Spleen (tissue), 11 donors: Measurements from ENCODE around the gene IDE. TPM values are rescaled to one million over a fixed set of nuclear protein-coding genes. Genes with fewer than 3 reads are reported as not detected.

Experiments
- DNase-seq: peaks from one replicate; pipeline ENCODE4 v3.0.0-alpha.2; 2020
- H3K27ac ChIP-seq, 8 donors: fragments of 200-600 bp; sonication (generic) in 7 of 8; 1 replicate in 4 of 8; 2 replicates in 4 of 8; pipeline versions ENCODE4 v1.5.0 to v1.8.0; 2016 to 2021; ENCODE audit warnings: inconsistent platforms in 4 of 8, mild to moderate bottlenecking in 4 of 8, moderate library complexity in 1 of 8
- H3K27me3 ChIP-seq, 7 donors: fragments of 200-600 bp; sonication (generic) in 6 of 7; replicated peaks in 1 of 7; 1 replicate in 4 of 7; 2 replicates in 3 of 7; pipeline versions ENCODE4 v1.5.0 to v1.8.0; 2016 to 2021; ENCODE audit warnings: inconsistent platforms in 3 of 7, mild to moderate bottlenecking in 1 of 7
- H3K36me3 ChIP-seq, 6 donors: fragments of 200-600 bp; sonication (generic) in 5 of 6; 1 replicate in 4 of 6; 2 replicates in 2 of 6; pipeline versions ENCODE4 v1.5.0 to v1.8.0; 2016 to 2021; ENCODE audit warnings: inconsistent platforms in 2 of 6
- H3K4me1 ChIP-seq, 6 donors: fragments of 200-600 bp; sonication (generic) in 5 of 6; 1 replicate in 3 of 6; 2 replicates in 3 of 6; pipeline versions ENCODE4 v1.5.0 to v1.8.0; 2016 to 2021; ENCODE audit warnings: inconsistent platforms in 3 of 6
- H3K4me3 ChIP-seq, 8 donors: fragments of 200-600 bp; sonication (generic) in 7 of 8; 1 replicate in 4 of 8; 2 replicates in 4 of 8; pipeline versions ENCODE4 v1.5.0 to v1.8.0; 2016 to 2021; ENCODE audit warnings: inconsistent platforms in 4 of 8, mild to moderate bottlenecking in 4 of 8, moderate library complexity in 2 of 8
- H3K9me3 ChIP-seq, 8 donors: fragments of 200-600 bp; sonication (generic) in 7 of 8; 1 replicate in 4 of 8; 2 replicates in 4 of 8; pipeline versions ENCODE4 v1.5.0 to v1.8.0; 2016 to 2021; ENCODE audit warnings: inconsistent platforms in 4 of 8
- POLR2A ChIP-seq, 3 donors: fragments of 450-650 bp; IDR thresholded peaks; one replicate each; pipeline ENCODE4 v1.5.1; 2017; ENCODE audit warnings: antibody characterized with exemption in 3 of 3, mild to moderate bottlenecking in 1 of 3
- POLR2AphosphoS5 ChIP-seq, 3 donors: sonication (generic); formaldehyde crosslinking; IDR thresholded peaks; one replicate each; pipeline ENCODE4 v1.5.1; 2017; ENCODE audit warnings: antibody characterized with exemption in 3 of 3
- WGBS, 5 donors: extraction: QIAGEN DNeasy Blood & Tissue Kit in 3 of 5; methylation state at CpG; one replicate each; pipeline versions ENCODE4 v1.1.5 to v1.1.7; 2013 to 2018; 5-methylcytosine and 5-hydroxymethylcytosine counted together
- intact Hi-C: fragments of 100-400 bp; cut with DNase I; formaldehyde crosslinking; loops from one replicate; pipeline ENCODE4 v1.15.0; 2023; ENCODE audit warnings: low total_unique reads
- polyA plus RNA-seq, 3 donors: library from polyadenylated mRNA; stranded (reverse); fragments of 200-250 nt; gene quantifications; one replicate each; pipeline ENCODE4 v1.2.1, GENCODE V29; 2013
- total RNA-seq, 7 donors: library from RNA; depleted of rRNA in 3 of 7; stranded (reverse); fragments of >200 nt in 3 of 7; fragmentation: NEBNext Ultra II Directional in 4 of 7; extraction: Animal tissue kit (Norgen Biotek cat#: 25700) in 4 of 7; gene quantifications; one replicate each; pipeline versions ENCODE4 v1.1.0 to v1.2.1, GENCODE V29; 2016 to 2021
- TF ChIP-seq, protein P1 (sequence below), 11 experiments: fragments of 200-600 bp in 7 of 11; fragments of 450-650 bp in 4 of 11; sonication (generic) in 4 of 11; IDR thresholded peaks in 8 of 11; conservative IDR thresholded peaks in 3 of 11; 1 replicate in 7 of 11; 2 replicates in 4 of 11; pipeline versions ENCODE4 v1.4.0 to v1.8.0; 2016 to 2021; ENCODE audit warnings: antibody characterized with exemption in 11 of 11, inconsistent platforms in 4 of 11, mild to moderate bottlenecking in 1 of 11
- donor health status: healthy with polysubstance abuse.
- donor health status: DM: no; HTN: no; CAD: no; lungs with moderate emphysema.
- donor health status: DM: no; HTN: no; CAD: no.
- donor health status: Bipolar disorder and iron deficiency.
- donor health status: healthy.
- donor health status: DM: no; HTN: no; CAD: no.
- donor health status: DM: yes; HTN: yes; CAD: no.

IDE gene
- total and polyA plus RNA-seq, 10 donors = 4.4 to 35.2 (median 29.9) TPM

- Histone ChIP-seq H3K9me3 (no peaks in the 10 kb centered on the region), H3K36me3 (peaks cover 0 to 16% (median 0%) of the 10 kb centered on the region in 6 donors), H3K27me3 (no peaks in the 10 kb centered on the region), H3K4me1 (peaks cover 6 to 44% (median 11%) of the 10 kb centered on the region in 6 donors), H3K27ac (no peak overlapping the region), H3K4me3 (no peak overlapping the region)
- intact Hi-C loops = no loop called here
- no peak for TF ChIP-seq POLR2A (IDR thresholded peaks at IDR 0.05)
- no peak for TF ChIP-seq POLR2AphosphoS5 (IDR thresholded peaks at IDR 0.05)
- TF ChIP-seq, protein P1, sequence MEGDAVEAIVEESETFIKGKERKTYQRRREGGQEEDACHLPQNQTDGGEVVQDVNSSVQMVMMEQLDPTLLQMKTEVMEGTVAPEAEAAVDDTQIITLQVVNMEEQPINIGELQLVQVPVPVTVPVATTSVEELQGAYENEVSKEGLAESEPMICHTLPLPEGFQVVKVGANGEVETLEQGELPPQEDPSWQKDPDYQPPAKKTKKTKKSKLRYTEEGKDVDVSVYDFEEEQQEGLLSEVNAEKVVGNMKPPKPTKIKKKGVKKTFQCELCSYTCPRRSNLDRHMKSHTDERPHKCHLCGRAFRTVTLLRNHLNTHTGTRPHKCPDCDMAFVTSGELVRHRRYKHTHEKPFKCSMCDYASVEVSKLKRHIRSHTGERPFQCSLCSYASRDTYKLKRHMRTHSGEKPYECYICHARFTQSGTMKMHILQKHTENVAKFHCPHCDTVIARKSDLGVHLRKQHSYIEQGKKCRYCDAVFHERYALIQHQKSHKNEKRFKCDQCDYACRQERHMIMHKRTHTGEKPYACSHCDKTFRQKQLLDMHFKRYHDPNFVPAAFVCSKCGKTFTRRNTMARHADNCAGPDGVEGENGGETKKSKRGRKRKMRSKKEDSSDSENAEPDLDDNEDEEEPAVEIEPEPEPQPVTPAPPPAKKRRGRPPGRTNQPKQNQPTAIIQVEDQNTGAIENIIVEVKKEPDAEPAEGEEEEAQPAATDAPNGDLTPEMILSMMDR (IDR thresholded peaks at IDR 0.05 in 8 of 11, conservative IDR thresholded peaks at IDR 0.05 in 3 of 11) = no peak
- WGBS, 5 donors = 85 to 94% (median 88%) methylated on average over 5 of the region's 5 CpGs
- DNase-seq = no peak
Measured at GRCh38 chr10:92542458-92542857, 31.4 kb downstream of the IDE start.

DNA sequence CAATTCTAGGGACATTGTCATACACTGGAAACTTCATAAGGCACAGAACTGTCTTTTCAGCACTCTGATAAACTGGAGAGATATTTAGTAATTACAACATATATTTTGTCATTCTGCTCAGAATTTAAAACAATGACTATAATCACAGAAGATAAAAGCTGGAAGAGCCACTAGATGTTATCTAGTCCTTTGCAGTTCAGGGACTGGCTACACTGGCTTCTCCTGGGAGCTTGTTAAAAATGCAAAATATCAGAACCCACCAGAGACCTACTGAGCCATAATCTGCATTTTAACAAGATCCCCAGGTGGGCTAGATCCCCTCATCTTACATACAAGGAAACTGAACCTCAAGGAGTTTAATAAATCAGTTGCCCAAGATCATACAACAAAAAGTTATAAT is 32.3 kb downstream of the IDE start:
- peaks cover 6 to 44% (median 11%) of the 10 kb centered on the region in 6 donors for H3K4me1 ChIP-seq
- H3K27me3 ChIP-seq = no peaks in the 10 kb centered on the region
- H3K9me3 ChIP-seq = no peaks in the 10 kb centered on the region
- TF ChIP-seq POLR2AphosphoS5 (IDR thresholded peaks at IDR 0.05) (no peak), POLR2A (IDR thresholded peaks at IDR 0.05) (no peak)
- TF ChIP-seq, protein P1 (IDR thresholded peaks at IDR 0.05 in 8 of 11, conservative IDR thresholded peaks at IDR 0.05 in 3 of 11) = no peak
- no peak overlapping the region for H3K27ac ChIP-seq
- DNase-seq = no peak
- intact Hi-C loops = no loop called here
- H3K36me3 ChIP-seq = peaks cover 0 to 25% (median 3%) of the 10 kb centered on the region in 6 donors
- no peak overlapping the region for H3K4me3 ChIP-seq

GRCh38 chr10:92538231-92538958 is 35.5 kb downstream of the IDE start:
- Histone ChIP-seq H3K27ac (no peak overlapping the region), H3K4me3 (no peak overlapping the region), H3K4me1 (peaks cover 0 to 24% (median 0%) of the 10 kb centered on the region in 6 donors), H3K36me3 (peaks cover 0 to 57% (median 19%) of the 10 kb centered on the region in 6 donors), H3K9me3 (no peaks in the 10 kb centered on the region), H3K27me3 (no peaks in the 10 kb centered on the region)
- WGBS, 5 donors = 77 to 89% (median 80%) methylated on average over 4 of the region's 4 CpGs
- no peak for DNase-seq
- no peak for TF ChIP-seq POLR2A (IDR thresholded peaks at IDR 0.05)
- intact Hi-C loops = no loop called here

- no peaks in the 10 kb centered on the region for H3K9me3 ChIP-seq
- intact Hi-C loops = no loop called here
- no peaks in the 10 kb centered on the region for H3K4me1 ChIP-seq
- no peak overlapping the region for H3K27ac ChIP-seq
- no peak overlapping the region for H3K4me3 ChIP-seq
- no peaks in the 10 kb centered on the region for H3K27me3 ChIP-seq
- peaks cover 0 to 97% (median 55%) of the 10 kb centered on the region in 6 donors for H3K36me3 ChIP-seq
- DNase-seq = no peak
- WGBS, 5 donors = 84 to 89% (median 84%) methylated on average over 2 of the region's 2 CpGs
- TF ChIP-seq POLR2A (IDR thresholded peaks at IDR 0.05) (no peak), POLR2AphosphoS5 (IDR thresholded peaks at IDR 0.05) (no peak)
- TF ChIP-seq, protein P1 (IDR thresholded peaks at IDR 0.05 in 8 of 11, conservative IDR thresholded peaks at IDR 0.05 in 3 of 11) = no peak
Measured at GRCh38 chr10:92530891-92531535, 42.9 kb downstream of the IDE start.
